ENCODE data around the gene PPP6R1. TPM values are rescaled to one million over a fixed set of nuclear protein-coding genes. Genes with fewer than 3 reads are reported as not detected.

PPP6R1 gene
- total and polyA plus RNA-seq, 2 of the 13 experiments (the other 11 are each of a cell fraction or from before 2014, with no cell fraction given): 25.8 to 54.0 TPM

DNA sequence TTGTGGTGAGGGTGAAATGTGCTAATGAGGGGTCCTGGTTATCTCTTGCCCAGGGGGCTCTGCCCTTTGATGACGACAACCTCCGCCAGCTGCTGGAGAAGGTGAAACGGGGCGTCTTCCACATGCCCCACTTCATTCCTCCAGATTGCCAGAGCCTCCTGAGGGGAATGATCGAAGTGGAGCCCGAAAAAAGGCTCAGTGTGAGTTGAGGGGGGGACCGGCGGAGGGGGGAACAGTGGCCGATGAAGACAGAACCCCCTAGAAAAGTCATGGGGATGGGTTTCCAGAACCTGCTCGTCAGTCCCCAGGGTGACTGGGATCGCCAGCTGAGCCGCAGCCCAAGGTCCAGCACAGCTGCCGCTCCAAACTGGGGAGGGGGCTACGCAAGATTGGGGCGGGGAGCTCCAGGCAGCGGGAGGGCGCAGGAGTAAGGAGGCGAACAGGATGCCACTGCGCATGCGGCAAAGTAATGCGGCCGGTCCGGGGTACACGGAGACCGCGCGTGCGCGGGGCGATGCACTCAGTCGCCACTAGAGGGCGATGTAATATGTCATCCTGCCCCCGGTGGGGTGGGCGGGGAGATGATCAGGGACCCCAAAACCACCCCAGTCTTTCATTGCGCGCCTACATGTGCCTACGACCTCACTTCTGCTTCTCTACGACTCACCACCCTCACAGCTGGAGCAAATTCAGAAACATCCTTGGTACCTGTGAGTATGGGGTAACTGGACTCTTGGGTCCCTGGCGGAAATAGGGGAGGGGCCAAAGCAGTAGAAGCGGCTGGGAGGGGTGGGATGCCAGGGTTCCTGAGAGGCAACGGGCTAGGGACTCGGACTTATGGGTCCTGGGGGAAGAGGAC is 42.9 kb upstream of the PPP6R1 start (continued):
- no peak for TF ChIP-seq IRX3 (CRISPR knock-in tag; IDR thresholded peaks at IDR 0.05; ENCODE audit: borderline replicate concordance, low read depth)
- TF ChIP-seq SMARCC2 (IDR thresholded peaks at IDR 0.05): no peak
- no peak for TF ChIP-seq FLYWCH1 (CRISPR knock-in tag; IDR thresholded peaks at IDR 0.05)
- TF ChIP-seq, protein P1, sequence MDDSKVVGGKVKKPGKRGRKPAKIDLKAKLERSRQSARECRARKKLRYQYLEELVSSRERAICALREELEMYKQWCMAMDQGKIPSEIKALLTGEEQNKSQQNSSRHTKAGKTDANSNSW (CRISPR knock-in tag; IDR thresholded peaks at IDR 0.05; ENCODE audit: borderline replicate concordance): no peak
- no peak for TF ChIP-seq ESRRA (CRISPR knock-in tag; IDR thresholded peaks at IDR 0.05; ENCODE audit: low read depth)
- TF ChIP-seq ZFP37 (CRISPR knock-in tag; IDR thresholded peaks at IDR 0.05; ENCODE audit: borderline replicate concordance): no peak
- TF ChIP-seq NFE2L1 (CRISPR knock-in tag; IDR thresholded peaks at IDR 0.05; ENCODE audit: borderline replicate concordance): no peak
- TF ChIP-seq ZNF281 (CRISPR knock-in tag; IDR thresholded peaks at IDR 0.05; ENCODE audit: borderline replicate concordance): no peak
- no peak for TF ChIP-seq U2AF1 (optimal IDR thresholded peaks at IDR 0.05; ENCODE audit: low read depth, low read length)
- TF ChIP-seq ZNF558 (CRISPR knock-in tag; IDR thresholded peaks at IDR 0.05; ENCODE audit: borderline replicate concordance): no peak
- no peak for TF ChIP-seq KDM1A (CRISPR knock-in tag; IDR thresholded peaks at IDR 0.05)
- TF ChIP-seq ZNF441 (CRISPR knock-in tag; IDR thresholded peaks at IDR 0.05; ENCODE audit: borderline replicate concordance): no peak
- TF ChIP-seq ZNF550 (CRISPR knock-in tag; IDR thresholded peaks at IDR 0.05; ENCODE audit: borderline replicate concordance): no peak
- TF ChIP-seq NFKB2 (CRISPR knock-in tag; IDR thresholded peaks at IDR 0.05; ENCODE audit: borderline replicate concordance): no peak
- no peak for TF ChIP-seq ZNF737 (CRISPR knock-in tag; IDR thresholded peaks at IDR 0.05; ENCODE audit: borderline replicate concordance)
- TF ChIP-seq, protein P2, sequence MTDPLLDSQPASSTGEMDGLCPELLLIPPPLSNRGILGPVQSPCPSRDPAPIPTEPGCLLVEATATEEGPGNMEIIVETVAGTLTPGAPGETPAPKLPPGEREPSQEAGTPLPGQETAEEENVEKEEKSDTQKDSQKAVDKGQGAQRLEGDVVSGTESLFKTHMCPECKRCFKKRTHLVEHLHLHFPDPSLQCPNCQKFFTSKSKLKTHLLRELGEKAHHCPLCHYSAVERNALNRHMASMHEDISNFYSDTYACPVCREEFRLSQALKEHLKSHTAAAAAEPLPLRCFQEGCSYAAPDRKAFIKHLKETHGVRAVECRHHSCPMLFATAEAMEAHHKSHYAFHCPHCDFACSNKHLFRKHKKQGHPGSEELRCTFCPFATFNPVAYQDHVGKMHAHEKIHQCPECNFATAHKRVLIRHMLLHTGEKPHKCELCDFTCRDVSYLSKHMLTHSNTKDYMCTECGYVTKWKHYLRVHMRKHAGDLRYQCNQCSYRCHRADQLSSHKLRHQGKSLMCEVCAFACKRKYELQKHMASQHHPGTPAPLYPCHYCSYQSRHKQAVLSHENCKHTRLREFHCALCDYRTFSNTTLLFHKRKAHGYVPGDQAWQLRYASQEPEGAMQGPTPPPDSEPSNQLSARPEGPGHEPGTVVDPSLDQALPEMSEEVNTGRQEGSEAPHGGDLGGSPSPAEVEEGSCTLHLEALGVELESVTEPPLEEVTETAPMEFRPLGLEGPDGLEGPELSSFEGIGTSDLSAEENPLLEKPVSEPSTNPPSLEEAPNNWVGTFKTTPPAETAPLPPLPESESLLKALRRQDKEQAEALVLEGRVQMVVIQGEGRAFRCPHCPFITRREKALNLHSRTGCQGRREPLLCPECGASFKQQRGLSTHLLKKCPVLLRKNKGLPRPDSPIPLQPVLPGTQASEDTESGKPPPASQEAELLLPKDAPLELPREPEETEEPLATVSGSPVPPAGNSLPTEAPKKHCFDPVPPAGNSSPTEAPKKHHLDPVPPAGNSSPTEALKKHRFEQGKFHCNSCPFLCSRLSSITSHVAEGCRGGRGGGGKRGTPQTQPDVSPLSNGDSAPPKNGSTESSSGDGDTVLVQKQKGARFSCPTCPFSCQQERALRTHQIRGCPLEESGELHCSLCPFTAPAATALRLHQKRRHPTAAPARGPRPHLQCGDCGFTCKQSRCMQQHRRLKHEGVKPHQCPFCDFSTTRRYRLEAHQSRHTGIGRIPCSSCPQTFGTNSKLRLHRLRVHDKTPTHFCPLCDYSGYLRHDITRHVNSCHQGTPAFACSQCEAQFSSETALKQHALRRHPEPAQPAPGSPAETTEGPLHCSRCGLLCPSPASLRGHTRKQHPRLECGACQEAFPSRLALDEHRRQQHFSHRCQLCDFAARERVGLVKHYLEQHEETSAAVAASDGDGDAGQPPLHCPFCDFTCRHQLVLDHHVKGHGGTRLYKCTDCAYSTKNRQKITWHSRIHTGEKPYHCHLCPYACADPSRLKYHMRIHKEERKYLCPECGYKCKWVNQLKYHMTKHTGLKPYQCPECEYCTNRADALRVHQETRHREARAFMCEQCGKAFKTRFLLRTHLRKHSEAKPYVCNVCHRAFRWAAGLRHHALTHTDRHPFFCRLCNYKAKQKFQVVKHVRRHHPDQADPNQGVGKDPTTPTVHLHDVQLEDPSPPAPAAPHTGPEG (CRISPR knock-in tag; IDR thresholded peaks at IDR 0.05): no peak
- no peak for TF ChIP-seq KAT7 (CRISPR knock-in tag; IDR thresholded peaks at IDR 0.05; ENCODE audit: borderline replicate concordance)
- TF ChIP-seq TARDBP (CRISPR knock-in tag; IDR thresholded peaks at IDR 0.05): no peak
